ENCODE data around the gene ZNF569. TPM values are rescaled to one million over a fixed set of nuclear protein-coding genes. Genes with fewer than 3 reads are reported as not detected.
A peak's percentile ranks its signal among the peaks of the same experiment; 100 is the strongest.
"Not testable (repeated sequence)": the region's sequence is repeated elsewhere in the genome, so short reads cannot be mapped to it uniquely, and the experiment has no call there.

Gene ZNF569
- total and polyA plus RNA-seq, 2 experiments from 2014 or later, result 7.9 to 18.7 TPM

- H3K27ac Mint-ChIP-seq, result peak overlapping the region; percentile 98
- H3K4me3 Mint-ChIP-seq, result peak overlapping the region; percentile 90
- H3K36me3 Mint-ChIP-seq (ENCODE audit: low read depth), result peaks cover 17% of the 10 kb centered on the region
These were observed 96.8 kb downstream of the ZNF569 start for GRCh38 chr19:37370386-37370879.

GRCh38 chr19:37362733-37363132 lies 104.5 kb downstream of the ZNF569 start:
- peaks cover 2% of the 10 kb centered on the region for H3K27me3 Mint-ChIP-seq (ENCODE audit: insufficient read depth, low read depth, poor library complexity)
- no peak overlapping the region for H3K4me3 ChIP-seq
- peaks cover 30% of the 10 kb centered on the region; the same call in 1 of the 2 replicates for H3K36me3 ChIP-seq (ENCODE audit: insufficient read depth)
- no peak overlapping the region; the same call in 1 of the 2 replicates for H3K27ac Mint-ChIP-seq
- H3K4me3 Mint-ChIP-seq, result no peak overlapping the region
- H3K79me2 ChIP-seq (replicated peaks; ENCODE audit: insufficient read depth), result no peaks in the 10 kb centered on the region
- H3K4me2 ChIP-seq, result no peak overlapping the region
- no peaks in the 10 kb centered on the region for H3F3A ChIP-seq (replicated peaks; ENCODE audit: low read depth)
- no peak overlapping the region for H3K27ac ChIP-seq (ENCODE audit: low read depth)
- DNase-seq (ENCODE audit: low spot score) (peak; percentile 89), ATAC-seq (peak; percentile 92)
- H3K9me2 ChIP-seq (ENCODE audit: insufficient read depth), result no peaks in the 10 kb centered on the region
- H3K27me3 ChIP-seq (ENCODE audit: insufficient read depth), result no peaks in the 10 kb centered on the region
- peaks cover 57% of the 10 kb centered on the region for H3K9me3 Mint-ChIP-seq
- no peaks in the 10 kb centered on the region for H3K4me1 ChIP-seq (ENCODE audit: insufficient read depth)
- no peaks in the 10 kb centered on the region; the same call in 2 of the 3 replicates for H3K4me1 Mint-ChIP-seq
- peaks cover 80% of the 10 kb centered on the region for H3K36me3 Mint-ChIP-seq (ENCODE audit: low read depth)
- H4K20me1 ChIP-seq (replicated peaks; ENCODE audit: insufficient read depth), result no peaks in the 10 kb centered on the region
- no peak overlapping the region for H2AFZ ChIP-seq
- no peak for TF ChIP-seq STAT1 (IDR thresholded peaks at IDR 0.05; ENCODE audit: unreplicated experiment)
- TF ChIP-seq NANOG (IDR thresholded peaks at IDR 0.05; ENCODE audit: borderline replicate concordance), result no peak
- TF ChIP-seq EZH2phosphoT487 (IDR thresholded peaks at IDR 0.05; ENCODE audit: unreplicated experiment), result no peak
- TF ChIP-seq CREB1 (CRISPR knock-in tag; IDR thresholded peaks at IDR 0.05; ENCODE audit: low read depth), result no peak
- no peak for TF ChIP-seq ZNF331 (CRISPR knock-in tag; IDR thresholded peaks at IDR 0.05; ENCODE audit: low read depth)
- TF ChIP-seq CTCF (conservative IDR thresholded peaks at IDR 0.05; ENCODE audit: low read depth in 2 of 2), result peak; percentile 68 to 76
- no peak for TF ChIP-seq POLR2AphosphoS5 (IDR thresholded peaks at IDR 0.05; ENCODE audit: low read depth)
- TF ChIP-seq EZH2 (IDR thresholded peaks at IDR 0.05; ENCODE audit: low read depth, unreplicated experiment), result no peak

More at GRCh38 chr19:37370386-37370879, 96.8 kb downstream of the ZNF569 start:
- not testable (repeated sequence) for DNase-seq (ENCODE audit: low spot score); H3K4me1 Mint-ChIP-seq; H3K36me3 ChIP-seq (ENCODE audit: insufficient read depth); H3F3A ChIP-seq (replicated peaks; ENCODE audit: low read depth); H3K79me2 ChIP-seq (replicated peaks; ENCODE audit: insufficient read depth); H3K4me1 ChIP-seq (ENCODE audit: insufficient read depth); H3K9me2 ChIP-seq (ENCODE audit: insufficient read depth); H3K27me3 Mint-ChIP-seq (ENCODE audit: insufficient read depth, low read depth, poor library complexity); H3K27me3 ChIP-seq (ENCODE audit: insufficient read depth); H4K20me1 ChIP-seq (replicated peaks; ENCODE audit: insufficient read depth)
- H3K4me2 ChIP-seq, result peak overlapping the region; percentile 72
- H2AFZ ChIP-seq, result peak overlapping the region; percentile 97
- ATAC-seq, result peak; percentile 7
- peak overlapping the region; percentile 72 for H3K4me3 ChIP-seq
- H3K27ac ChIP-seq (ENCODE audit: low read depth), result peak overlapping the region; percentile 58; the same call in 1 of the 2 replicates
- peaks cover 28% of the 10 kb centered on the region for H3K9me3 Mint-ChIP-seq

GRCh38 chr19:37361994-37362393 lies 105.2 kb downstream of the ZNF569 start:
- no peak overlapping the region for H3K27ac ChIP-seq (ENCODE audit: low read depth)
- Mint-ChIP-seq H3K9me3 (peaks cover 57% of the 10 kb centered on the region), H3K4me1 (no peaks in the 10 kb centered on the region; the same call in 2 of the 3 replicates), H3K27ac (no peak overlapping the region), H3K27me3 (ENCODE audit: insufficient read depth, low read depth, poor library complexity) (peaks cover 2% of the 10 kb centered on the region), H3K4me3 (no peak overlapping the region), H3K36me3 (ENCODE audit: low read depth) (peaks cover 88% of the 10 kb centered on the region)
- no peaks in the 10 kb centered on the region for H3K9me2 ChIP-seq (ENCODE audit: insufficient read depth)
- no peaks in the 10 kb centered on the region for H3K27me3 ChIP-seq (ENCODE audit: insufficient read depth)
- no peaks in the 10 kb centered on the region for H4K20me1 ChIP-seq (replicated peaks; ENCODE audit: insufficient read depth)
- H3F3A ChIP-seq (replicated peaks; ENCODE audit: low read depth), result no peaks in the 10 kb centered on the region
- no peak overlapping the region for H2AFZ ChIP-seq
- H3K4me3 ChIP-seq, result no peak overlapping the region
- peaks cover 3% of the 10 kb centered on the region; the same call in 1 of the 2 replicates for H3K79me2 ChIP-seq (replicated peaks; ENCODE audit: insufficient read depth)
- ATAC-seq, result no peak
- H3K4me1 ChIP-seq (ENCODE audit: insufficient read depth), result no peaks in the 10 kb centered on the region
- DNase-seq (ENCODE audit: low spot score), result no peak
- H3K36me3 ChIP-seq (ENCODE audit: insufficient read depth), result peaks cover 32% of the 10 kb centered on the region; the same call in 1 of the 2 replicates
- H3K4me2 ChIP-seq, result no peak overlapping the region
- TF ChIP-seq STAT1 (IDR thresholded peaks at IDR 0.05; ENCODE audit: unreplicated experiment) (no peak), ETS1 (IDR thresholded peaks at IDR 0.05) (no peak)

Data from GM23338 (cell line).